SH-SY5Y (cell line): ENCODE results near the gene MELTF.

Source experiments
- GATA2 ChIP-seq: IDR thresholded peaks from 2 replicates; pipeline ENCODE4 v1.6.1; 2011; ENCODE audit warnings: mild to moderate bottlenecking, low read depth, low read length
- GATA3 ChIP-seq: IDR thresholded peaks from 2 replicates; pipeline ENCODE4 v1.6.1; 2011; ENCODE audit warnings: low read depth, mild to moderate bottlenecking, low read length, moderate library complexity

DNA sequence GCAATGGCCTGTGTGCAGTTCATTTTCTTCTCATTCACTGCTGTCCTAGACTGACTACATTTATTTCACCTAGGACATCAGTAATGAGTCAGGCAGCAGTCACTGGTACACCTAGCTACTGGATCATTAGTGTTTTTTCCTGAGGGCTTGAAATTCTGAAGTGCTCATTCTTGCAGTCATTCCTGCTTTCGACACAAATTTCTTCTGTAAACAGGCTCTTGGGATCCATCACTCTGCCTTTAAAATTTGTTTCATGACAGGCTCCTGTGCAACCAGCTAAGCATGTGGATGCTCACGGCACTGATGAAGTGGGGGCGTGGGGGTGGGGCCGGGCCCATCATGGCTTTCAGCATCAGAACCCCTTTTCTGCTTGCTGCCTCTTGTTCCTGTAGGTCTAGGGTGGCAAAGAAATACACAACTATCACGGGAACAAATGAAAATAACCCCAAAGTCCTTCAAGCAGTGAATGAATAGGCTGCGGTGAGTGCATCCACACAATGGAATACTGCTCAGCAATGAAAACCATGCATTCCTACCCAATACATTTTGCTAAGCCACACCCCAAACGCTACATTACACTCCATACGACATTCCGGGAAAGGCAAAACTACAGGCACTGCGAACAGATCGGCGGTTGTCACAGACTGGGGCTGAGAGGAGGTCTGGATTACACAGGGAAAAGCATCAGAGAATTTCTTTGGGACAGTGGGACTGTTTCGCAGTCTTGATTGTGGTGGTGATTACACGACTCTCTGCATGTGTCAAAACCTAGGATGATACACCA, 9.3 kb upstream of the MELTF start:
- no peak for TF ChIP-seq GATA3
- TF ChIP-seq GATA2, result no peak
